ENCODE measurements around the gene SPEM2. TPM values are rescaled to one million over a fixed set of nuclear protein-coding genes. Genes with fewer than 3 reads are reported as not detected.

The SPEM2 gene
- not detected in 2 replicates for polyA plus RNA-seq (2012; rRNA removed)
- polyA plus RNA-seq (2012; cell fraction: cytosol; rRNA removed): not detected in 2 replicates
- 0.09 and 0.11 TPM in 2 replicates for polyA plus RNA-seq (2012; cell fraction: nucleus; rRNA removed)

GRCh38 chr17:7425316-7425715, at the start of gene SPEM2:
Gene SPEM2 (plus strand): TSS chr17:7425616. CDS start chr17:7425689, 73 bp downstream.
- 57% methylated on average over 5 of the region's 7 CpGs for WGBS (ENCODE audit: low lambda C conversion rate)
- POLR2A ChIA-PET: interaction anchor here (0.8 kb wide), 1 partner anchor 21 kb away, joined by 3 read pairs; the partner anchor contains the start of gene TMEM256
- no peak for DNase-seq

DNA sequence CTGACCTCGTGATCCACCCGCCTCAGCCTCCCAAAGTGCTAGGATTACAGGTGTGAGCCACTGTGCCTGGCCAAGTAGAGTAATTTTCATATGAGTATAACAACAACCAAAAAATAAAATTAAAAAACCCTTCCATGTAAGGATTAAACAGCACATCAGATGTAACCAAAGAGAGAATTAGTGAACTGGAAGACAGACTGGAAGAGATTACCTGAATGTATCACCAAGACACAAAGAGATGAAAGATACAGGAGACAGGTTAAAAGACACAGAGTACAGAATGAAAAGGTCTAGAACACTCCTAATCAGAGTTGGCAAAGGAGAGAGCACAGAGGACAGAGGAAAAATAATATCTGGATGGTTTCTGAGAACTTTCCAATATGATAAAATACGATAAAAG, 46.3 kb upstream of the SPEM2 start:
- Histone ChIP-seq H3K27me3 (ENCODE audit: insufficient read depth) (peaks cover 8% of the 10 kb centered on the region; the same call in 1 of the 2 replicates), H3K9me3 (no peaks in the 10 kb centered on the region), H3K9ac (no peak overlapping the region), H3F3A (replicated peaks; ENCODE audit: insufficient read depth) (no peaks in the 10 kb centered on the region), H3K27ac (ENCODE audit: low read depth in 2 of 2, low read length in 1 of 2) (no peak overlapping the region), H3K4me1 (ENCODE audit: control insufficient read depth in 1 of 2, insufficient read depth in 2 of 2, low read depth in 1 of 2, low read length in 1 of 2) (peaks cover 0 to 26% of the 10 kb centered on the region in 2 experiments; a peak in 2 of 4 replicates), H3K4me2 (no peak overlapping the region), H3K36me3 (replicated peaks in 1 of 2; ENCODE audit: control insufficient read depth in 1 of 2, insufficient read depth in 2 of 2, low read length in 1 of 2) (no peaks in the 10 kb centered on the region), H3K4me3 (ENCODE audit: low read depth in 2 of 2, low read length in 1 of 2) (no peak overlapping the region), H3K79me2 (ENCODE audit: insufficient read depth) (no peaks in the 10 kb centered on the region), H4K20me1 (ENCODE audit: insufficient read depth) (no peaks in the 10 kb centered on the region), H2AFZ (ENCODE audit: low read depth) (no peak overlapping the region), H3K9me2 (no peaks in the 10 kb centered on the region)
- DNase-seq: no peak
- CTCF ChIA-PET: no interaction called here
- TF ChIP-seq NRF1 (IDR thresholded peaks at IDR 0.05; ENCODE audit: low read depth, low read length) (no peak), FOSL2 (IDR thresholded peaks at IDR 0.05; ENCODE audit: borderline replicate concordance, low read depth) (no peak), SMC3 (IDR thresholded peaks at IDR 0.05; ENCODE audit: low read depth, low read length) (no peak), TEAD4 (IDR thresholded peaks at IDR 0.05; ENCODE audit: borderline replicate concordance, insufficient read depth) (no peak), RFX5 (IDR thresholded peaks at IDR 0.05; ENCODE audit: low read length) (no peak)
- TF ChIP-seq, protein P1, sequence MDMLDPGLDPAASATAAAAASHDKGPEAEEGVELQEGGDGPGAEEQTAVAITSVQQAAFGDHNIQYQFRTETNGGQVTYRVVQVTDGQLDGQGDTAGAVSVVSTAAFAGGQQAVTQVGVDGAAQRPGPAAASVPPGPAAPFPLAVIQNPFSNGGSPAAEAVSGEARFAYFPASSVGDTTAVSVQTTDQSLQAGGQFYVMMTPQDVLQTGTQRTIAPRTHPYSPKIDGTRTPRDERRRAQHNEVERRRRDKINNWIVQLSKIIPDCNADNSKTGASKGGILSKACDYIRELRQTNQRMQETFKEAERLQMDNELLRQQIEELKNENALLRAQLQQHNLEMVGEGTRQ (IDR thresholded peaks at IDR 0.05; ENCODE audit: borderline replicate concordance, low read depth, low read length): no peak
- WGBS (ENCODE audit: low lambda C conversion rate): 81% methylated on average over 3 of the region's 3 CpGs
- POLR2A ChIA-PET: no interaction called here

More at GRCh38 chr17:7425316-7425715, at the start of gene SPEM2:
- no peak within 1 kb of the TSS for H3K4me2 ChIP-seq
- H3K36me3 ChIP-seq (replicated peaks in 1 of 2; ENCODE audit: control insufficient read depth in 1 of 2, insufficient read depth in 2 of 2, low read length in 1 of 2): no peaks in the 10 kb centered on the region
- no peaks in the 10 kb centered on the region for H4K20me1 ChIP-seq (ENCODE audit: insufficient read depth)
- H3K9me2 ChIP-seq: no peaks in the 10 kb centered on the region
- H2AFZ ChIP-seq (ENCODE audit: low read depth): no peak within 1 kb of the TSS
- no peaks in the 10 kb centered on the region for H3K27me3 ChIP-seq (ENCODE audit: insufficient read depth)
- no peaks in the 10 kb centered on the region for H3K79me2 ChIP-seq (ENCODE audit: insufficient read depth)
- CTCF ChIA-PET: interaction anchor here (0.7 to 1.2 kb wide), 2 partner anchors 11 to 19 kb away, joined by 3 to 6 read pairs; partner anchors contain the start of genes CHRNB1 and TMEM102
- no peaks in the 10 kb centered on the region; a peak in 1 of 4 replicates for H3K4me1 ChIP-seq (ENCODE audit: control insufficient read depth in 1 of 2, insufficient read depth in 2 of 2, low read depth in 1 of 2, low read length in 1 of 2)
- H3F3A ChIP-seq (replicated peaks; ENCODE audit: insufficient read depth): no peaks in the 10 kb centered on the region
- no peak within 1 kb of the TSS for H3K4me3 ChIP-seq (ENCODE audit: low read depth in 2 of 2, low read length in 1 of 2)
- H3K9ac ChIP-seq: no peak within 1 kb of the TSS
- H3K27ac ChIP-seq (ENCODE audit: low read depth in 2 of 2, low read length in 1 of 2): no peak within 1 kb of the TSS
- H3K9me3 ChIP-seq: no peaks in the 10 kb centered on the region
- no peak for TF ChIP-seq ZBTB33 (IDR thresholded peaks at IDR 0.05; ENCODE audit: borderline replicate concordance, low read depth)
- TF ChIP-seq RCOR1 (IDR thresholded peaks at IDR 0.05; ENCODE audit: low read length): no peak
- no peak for TF ChIP-seq TAF1 (IDR thresholded peaks at IDR 0.05; ENCODE audit: borderline replicate concordance, low read depth, low read length)
- TF ChIP-seq SIN3A (IDR thresholded peaks at IDR 0.05; ENCODE audit: borderline replicate concordance, low read depth, low read length): no peak
- TF ChIP-seq NFIC (IDR thresholded peaks at IDR 0.05; ENCODE audit: borderline replicate concordance): no peak
- no peak for TF ChIP-seq EZH2phosphoT487 (IDR thresholded peaks at IDR 0.05; ENCODE audit: borderline replicate concordance, low read depth)
- TF ChIP-seq GATA2 (CRISPR knock-in tag; IDR thresholded peaks at IDR 0.05): no peak
- no peak for TF ChIP-seq TCF12 (IDR thresholded peaks at IDR 0.05)
- no peak for TF ChIP-seq FOSL2 (IDR thresholded peaks at IDR 0.05; ENCODE audit: borderline replicate concordance, low read depth)
- no peak for TF ChIP-seq JUND (IDR thresholded peaks at IDR 0.05)
- TF ChIP-seq SMC3 (IDR thresholded peaks at IDR 0.05; ENCODE audit: low read depth, low read length): no peak
- no peak for TF ChIP-seq FOXM1 (IDR thresholded peaks at IDR 0.05; ENCODE audit: low read depth)
- no peak for TF ChIP-seq RAD21 (IDR thresholded peaks at IDR 0.05; ENCODE audit: low read length)
- TF ChIP-seq NRF1 (IDR thresholded peaks at IDR 0.05; ENCODE audit: low read depth, low read length): no peak
- TF ChIP-seq TEAD4 (IDR thresholded peaks at IDR 0.05; ENCODE audit: borderline replicate concordance, insufficient read depth): no peak
- no peak for TF ChIP-seq CHD2 (IDR thresholded peaks at IDR 0.05; ENCODE audit: low read length, partially characterized antibody)
- TF ChIP-seq GABPA (IDR thresholded peaks at IDR 0.05; ENCODE audit: low read depth): no peak
- no peak for TF ChIP-seq ELF1 (IDR thresholded peaks at IDR 0.05)
- no peak for TF ChIP-seq MXI1 (IDR thresholded peaks at IDR 0.05; ENCODE audit: low read depth, low read length)
